Measurements from ENCODE around the gene RAMACL. TPM values are rescaled to one million over a fixed set of nuclear protein-coding genes. Genes with fewer than 3 reads are reported as not detected.
A peak's percentile ranks its signal among the peaks of the same experiment; 100 is the strongest.

The RAMACL gene
- total RNA-seq, 1 donor from 2014 or later = 0.70 TPM

GRCh38 chr6:166612471-166612881, 26.0 kb upstream of the RAMACL start:
- Mint-ChIP-seq H3K27ac (ENCODE audit: unreplicated experiment) (peak overlapping the region; percentile 2), H3K4me3 (no peak overlapping the region), H3K4me1 (peaks cover 26% of the 10 kb centered on the region), H3K9me3 (no peaks in the 10 kb centered on the region), H3K27me3 (ENCODE audit: low read depth) (no peaks in the 10 kb centered on the region), H3K36me3 (ENCODE audit: low read depth) (peaks cover 4% of the 10 kb centered on the region)
- no peak for DNase-seq (ENCODE audit: low read depth, low spot score)
- no peak for TF ChIP-seq CTCF (conservative IDR thresholded peaks at IDR 0.05)

- no peaks in the 10 kb centered on the region for H3K9me3 Mint-ChIP-seq
- H3K27ac Mint-ChIP-seq (ENCODE audit: unreplicated experiment) = no peak overlapping the region
- no peaks in the 10 kb centered on the region for H3K27me3 Mint-ChIP-seq (ENCODE audit: low read depth)
- DNase-seq (ENCODE audit: low read depth, low spot score) = no peak
- peaks cover 26% of the 10 kb centered on the region for H3K4me1 Mint-ChIP-seq
- H3K36me3 Mint-ChIP-seq (ENCODE audit: low read depth) = peaks cover 3% of the 10 kb centered on the region
- H3K4me3 Mint-ChIP-seq = no peak overlapping the region
- no peak for TF ChIP-seq CTCF (conservative IDR thresholded peaks at IDR 0.05)
These were observed 25.2 kb upstream of the RAMACL start for GRCh38 chr6:166611631-166612030.

GRCh38 chr6:166610069-166610468, 23.6 kb upstream of the RAMACL start:
- Mint-ChIP-seq H3K4me3 (no peak overlapping the region), H3K36me3 (ENCODE audit: low read depth) (peaks cover 3% of the 10 kb centered on the region), H3K9me3 (no peaks in the 10 kb centered on the region), H3K4me1 (peaks cover 16% of the 10 kb centered on the region), H3K27me3 (ENCODE audit: low read depth) (no peaks in the 10 kb centered on the region), H3K27ac (ENCODE audit: unreplicated experiment) (no peak overlapping the region)
- no peak for DNase-seq (ENCODE audit: low read depth, low spot score)
- no peak for TF ChIP-seq CTCF (conservative IDR thresholded peaks at IDR 0.05)

- peaks cover 5% of the 10 kb centered on the region for H3K36me3 Mint-ChIP-seq (ENCODE audit: low read depth)
- H3K27me3 Mint-ChIP-seq (ENCODE audit: low read depth) = no peaks in the 10 kb centered on the region
- no peaks in the 10 kb centered on the region for H3K9me3 Mint-ChIP-seq
- no peak overlapping the region for H3K4me3 Mint-ChIP-seq
- TF ChIP-seq CTCF (conservative IDR thresholded peaks at IDR 0.05) = no peak
- H3K4me1 Mint-ChIP-seq = peaks cover 3% of the 10 kb centered on the region
- H3K27ac Mint-ChIP-seq (ENCODE audit: unreplicated experiment) = no peak overlapping the region
- DNase-seq (ENCODE audit: low read depth, low spot score) = no peak
These were observed 22.3 kb upstream of the RAMACL start for GRCh38 chr6:166608774-166609173.

GRCh38 chr6:166605752-166606151, 19.3 kb upstream of the RAMACL start:
- Mint-ChIP-seq H3K4me3 (no peak overlapping the region), H3K4me1 (no peaks in the 10 kb centered on the region)
- no peak for DNase-seq (ENCODE audit: low read depth, low spot score)

More at GRCh38 chr6:166605752-166606151, 19.3 kb upstream of the RAMACL start:
- H3K27me3 Mint-ChIP-seq (ENCODE audit: low read depth) = no peaks in the 10 kb centered on the region
- no peak overlapping the region for H3K27ac Mint-ChIP-seq (ENCODE audit: unreplicated experiment)
- peaks cover 6% of the 10 kb centered on the region for H3K9me3 Mint-ChIP-seq
- TF ChIP-seq CTCF (conservative IDR thresholded peaks at IDR 0.05) = no peak
- H3K36me3 Mint-ChIP-seq (ENCODE audit: low read depth) = peaks cover 17% of the 10 kb centered on the region

All from neural crest cell (in vitro differentiated cells).